WTC11 (cell line): ENCODE data around the gene TBC1D22A. TPM values are rescaled to one million over a fixed set of nuclear protein-coding genes. Genes with fewer than 3 reads are reported as not detected.

ENCODE experiments used
- ATAC-seq: fragments of 200-7000 bp; cut with Tn5 transposase; 2 replicates; pipeline ENCODE4 v1.10.0; 2021; ENCODE audit warnings: mild to moderate bottlenecking, moderate library complexity
- CTCF ChIA-PET: fragments of 300-600 bp; sonication (Branson Sonifier 250); formaldehyde crosslinking; loops from one replicate; lab custom pipeline; 2021; ENCODE audit warnings: antibody characterized with exemption; lab: Charles Lee
- POLR2A ChIA-PET: fragments of 350-600 bp; sonication (Branson Sonifier 250); formaldehyde crosslinking; loops from one replicate; lab custom pipeline; 2021; ENCODE audit warnings: antibody characterized with exemption; lab: Charles Lee
- DNase-seq: peaks from one replicate; pipeline ENCODE4 v3.0.0; 2021; ENCODE audit warnings: low spot score
- H3K27ac Mint-ChIP-seq: 2 replicates; pipeline ENCODE4 v1.8.0; 2021; ENCODE audit warnings: mixed read lengths
- H3K27me3 Mint-ChIP-seq: 2 replicates; pipeline ENCODE4 v1.8.0; 2021; ENCODE audit warnings: low read depth, mild to moderate bottlenecking, moderate library complexity, mixed read lengths
- H3K36me3 Mint-ChIP-seq: 2 replicates; pipeline ENCODE4 v1.8.0; 2021; ENCODE audit warnings: mixed read lengths
- H3K4me1 Mint-ChIP-seq: 2 replicates; pipeline ENCODE4 v1.8.0; 2022; ENCODE audit warnings: mixed read lengths
- H3K4me3 Mint-ChIP-seq: 2 replicates; pipeline ENCODE4 v1.8.0; 2021; ENCODE audit warnings: mild to moderate bottlenecking, moderate library complexity, mixed read lengths
- H3K9me3 Mint-ChIP-seq: 2 replicates; pipeline ENCODE4 v1.8.0; 2021; ENCODE audit warnings: mixed read lengths
- ATF1 ChIP-seq: sonication (generic); formaldehyde crosslinking; IDR thresholded peaks from 2 replicates; pipeline ENCODE4 v1.8.1; 2023; ENCODE audit warnings: mild to moderate bottlenecking, moderate library complexity, missing genetic modification reagents
- CREB1 ChIP-seq: sonication (generic); formaldehyde crosslinking; IDR thresholded peaks from 2 replicates; pipeline ENCODE4 v1.8.0; 2023; ENCODE audit warnings: mild to moderate bottlenecking, missing genetic modification reagents
- CTCF ChIP-seq: fragments of 200-600 bp; IDR thresholded peaks from 2 replicates; pipeline ENCODE4 v1.8.0; 2022; ENCODE audit warnings: antibody characterized with exemption
- E2F1 ChIP-seq: sonication (generic); formaldehyde crosslinking; IDR thresholded peaks from 2 replicates; pipeline ENCODE4 v1.8.0; 2022; ENCODE audit warnings: mild to moderate bottlenecking, missing genetic modification reagents
- E2F5 ChIP-seq: sonication (generic); formaldehyde crosslinking; IDR thresholded peaks from 2 replicates; pipeline ENCODE4 v1.8.1; 2022; ENCODE audit warnings: mild to moderate bottlenecking, moderate library complexity, missing genetic modification reagents
- ESRRA ChIP-seq: sonication (generic); formaldehyde crosslinking; IDR thresholded peaks from 2 replicates; pipeline ENCODE4 v1.8.1; 2022; ENCODE audit warnings: mild to moderate bottlenecking, missing genetic modification reagents, borderline replicate concordance
- ETV6 ChIP-seq: sonication (generic); formaldehyde crosslinking; IDR thresholded peaks from 2 replicates; pipeline ENCODE4 v1.8.1; 2022; ENCODE audit warnings: mild to moderate bottlenecking, missing genetic modification reagents
- HMGA2 ChIP-seq: fragments of 250-450 bp; sonication (Bioruptor Pico); IDR thresholded peaks from 2 replicates; pipeline ENCODE4 v1.4.0; 2021; ENCODE audit warnings: mild to moderate bottlenecking, moderate library complexity
- HMGXB4 ChIP-seq: sonication (generic); formaldehyde crosslinking; IDR thresholded peaks from 2 replicates; pipeline ENCODE4 v1.8.1; 2023; ENCODE audit warnings: mild to moderate bottlenecking, moderate library complexity, missing genetic modification reagents
- IRF1 ChIP-seq: sonication (generic); formaldehyde crosslinking; IDR thresholded peaks from 2 replicates; pipeline ENCODE4 v1.8.0; 2023; ENCODE audit warnings: missing genetic modification reagents
- JAZF1 ChIP-seq: fragments of 250-450 bp; sonication (Bioruptor Pico); IDR thresholded peaks from 2 replicates; pipeline ENCODE4 v1.9.0; 2021; ENCODE audit warnings: moderate library complexity, mild to moderate bottlenecking, inconsistent platforms
- NR1H2 ChIP-seq: sonication (generic); formaldehyde crosslinking; IDR thresholded peaks from 2 replicates; pipeline ENCODE4 v1.9.0; 2021; ENCODE audit warnings: mild to moderate bottlenecking, moderate library complexity, missing genetic modification reagents
- OVOL2 ChIP-seq: fragments of 250-450 bp; sonication (Bioruptor Pico); IDR thresholded peaks from 2 replicates; pipeline ENCODE4 v1.9.0; 2021; ENCODE audit warnings: mild to moderate bottlenecking, borderline replicate concordance
- RELA ChIP-seq: sonication (generic); formaldehyde crosslinking; IDR thresholded peaks from 2 replicates; pipeline ENCODE4 v1.8.1; 2022; ENCODE audit warnings: missing genetic modification reagents, mild to moderate bottlenecking, borderline replicate concordance
- STAT6 ChIP-seq: sonication (generic); formaldehyde crosslinking; conservative IDR thresholded peaks from 2 replicates; pipeline ENCODE4 v1.8.1; 2023; ENCODE audit warnings: mild to moderate bottlenecking, low read depth, missing genetic modification reagents, moderate library complexity
- ZNF396 ChIP-seq: fragments of 250-450 bp; sonication (Bioruptor Pico); IDR thresholded peaks from 2 replicates; pipeline ENCODE4 v1.8.0; 2021; ENCODE audit warnings: mild to moderate bottlenecking, moderate library complexity, borderline replicate concordance
- total RNA-seq: library from RNA; stranded (reverse); gene quantifications from 3 replicates; pipeline ENCODE4 v1.2.3, GENCODE V29; 2021

The TBC1D22A gene
- total RNA-seq, 1 experiment from 2014 or later = 18.1 TPM

- TF ChIP-seq CTCF = no peak
- no peak for TF ChIP-seq ZNF396 (CRISPR knock-in tag)
- TF ChIP-seq NR1H2 (CRISPR knock-in tag) = no peak
- TF ChIP-seq CREB1 (CRISPR knock-in tag) = no peak
- no peak for TF ChIP-seq ESRRA (CRISPR knock-in tag)
- TF ChIP-seq HMGXB4 (CRISPR knock-in tag) = no peak
- no peak for TF ChIP-seq HMGA2 (CRISPR knock-in tag)
Measured at GRCh38 chr22:46770726-46771125, 8.3 kb downstream of the TBC1D22A start (continued).

- Mint-ChIP-seq H3K4me3 (no peak overlapping the region), H3K4me1 (peaks cover 15% of the 10 kb centered on the region), H3K9me3 (no peaks in the 10 kb centered on the region), H3K27me3 (no peaks in the 10 kb centered on the region), H3K27ac (peak overlapping the region; percentile 29; the same call in 1 of the 2 replicates), H3K36me3 (peaks cover 3% of the 10 kb centered on the region; the same call in 1 of the 2 replicates)
- no peak for DNase-seq
- POLR2A ChIA-PET = no interaction called here
- TF ChIP-seq E2F5 (CRISPR knock-in tag) (no peak), STAT6 (CRISPR knock-in tag) (no peak), ESRRA (CRISPR knock-in tag) (no peak), ATF1 (CRISPR knock-in tag) (no peak), ETV6 (CRISPR knock-in tag) (no peak), JAZF1 (CRISPR knock-in tag) (no peak), OVOL2 (CRISPR knock-in tag) (no peak)
- ATAC-seq = no peak
- CTCF ChIA-PET = interaction anchor here (1.3 to 4.1 kb wide), 3 partner anchors 26 to 210 kb away, joined by 4 to 27 read pairs (median 8); no protein-coding TSS in a partner anchor
Measured at GRCh38 chr22:46773076-46773475, 10.6 kb downstream of the TBC1D22A start.

- DNase-seq = no peak
- ChIA-PET CTCF (interaction anchor here (1.1 to 4.1 kb wide), 5 partner anchors 12 to 37 kb away, joined by 3 to 27 read pairs (median 5); partner anchors contain the start of gene TBC1D22A), POLR2A (interaction anchor here (1.3 kb wide), 1 partner anchor 12 kb away, joined by 4 read pairs; the partner anchor contains the start of gene TBC1D22A)
- Mint-ChIP-seq H3K36me3 (peaks cover 3% of the 10 kb centered on the region; the same call in 1 of the 2 replicates), H3K9me3 (no peaks in the 10 kb centered on the region), H3K27me3 (no peaks in the 10 kb centered on the region), H3K4me3 (no peak overlapping the region), H3K27ac (peak overlapping the region; percentile 84), H3K4me1 (peaks cover 15% of the 10 kb centered on the region)
- ATAC-seq = no peak
- TF ChIP-seq E2F1 (CRISPR knock-in tag) (no peak), ZNF396 (CRISPR knock-in tag) (no peak), RELA (no peak), E2F5 (CRISPR knock-in tag) (no peak), IRF1 (no peak), HMGXB4 (CRISPR knock-in tag) (no peak)
Measured at GRCh38 chr22:46774253-46774979, 12.0 kb downstream of the TBC1D22A start.
